GM12874 (cell line): ENCODE measurements around the gene HMOX2.

Experiments
- CTCF ChIP-seq: IDR thresholded peaks from 2 replicates; pipeline ENCODE4 v1.5.1; 2011; ENCODE audit warnings: low read depth, mild to moderate bottlenecking, control low read depth, low read length, moderate library complexity; ENCODE audit not compliant: insufficient read depth

HMOX2 gene

GRCh38 chr16:4452674-4453073 lies 23.5 kb upstream of the HMOX2 start:
- TF ChIP-seq CTCF: no peak

- no peak for TF ChIP-seq CTCF
Observed at GRCh38 chr16:4454623-4455022, 21.6 kb upstream of the HMOX2 start.

- TF ChIP-seq CTCF: no peak
Observed at GRCh38 chr16:4455081-4455480, 21.1 kb upstream of the HMOX2 start.

GRCh38 chr16:4455951-4456350 lies 20.2 kb upstream of the HMOX2 start:
- no peak for TF ChIP-seq CTCF

GRCh38 chr16:4460936-4461249 lies 15.3 kb upstream of the HMOX2 start:
- TF ChIP-seq CTCF: no peak

- TF ChIP-seq CTCF: no peak
Observed at GRCh38 chr16:4461250-4462085, 14.7 kb upstream of the HMOX2 start.

GRCh38 chr16:4463522-4464163 lies 12.6 kb upstream of the HMOX2 start:
- no peak for TF ChIP-seq CTCF
